ENCODE results near the gene CCDC188. TPM values are rescaled to one million over a fixed set of nuclear protein-coding genes. Genes with fewer than 3 reads are reported as not detected.

The CCDC188 gene
- total RNA-seq, 1 donor from 2014 or later = 1.6 TPM

GRCh38 chr22:20179455-20180244 is 28.8 kb upstream of the CCDC188 start:
- intact Hi-C loops (cut with DNase I) = no loop called here

GRCh38 chr22:20178915-20179227 is 28.0 kb upstream of the CCDC188 start:
- Histone ChIP-seq H3K4me1 (no peaks in the 10 kb centered on the region), H3K4me3 (no peak overlapping the region), H3K27me3 (no peaks in the 10 kb centered on the region), H3K36me3 (no peaks in the 10 kb centered on the region), H3K9me3 (no peaks in the 10 kb centered on the region), H3K27ac (no peak overlapping the region)
- no peak for ATAC-seq
- intact Hi-C loops (cut with DNase I) = no loop called here
- no peak for TF ChIP-seq CTCF (IDR thresholded peaks at IDR 0.05)
- no peak for DNase-seq

More at GRCh38 chr22:20179455-20180244, 28.8 kb upstream of the CCDC188 start:
- H3K27me3 ChIP-seq = no peaks in the 10 kb centered on the region
- ATAC-seq (no peak), DNase-seq (no peak)
- H3K4me3 ChIP-seq = no peak overlapping the region
- no peak overlapping the region for H3K27ac ChIP-seq
- no peaks in the 10 kb centered on the region for H3K36me3 ChIP-seq
- TF ChIP-seq CTCF (IDR thresholded peaks at IDR 0.05) = no peak
- H3K4me1 ChIP-seq = no peaks in the 10 kb centered on the region
- H3K9me3 ChIP-seq = no peaks in the 10 kb centered on the region

- intact Hi-C loops (cut with DNase I) = no loop called here
- ATAC-seq (no peak), DNase-seq (no peak)
- Histone ChIP-seq H3K36me3 (no peaks in the 10 kb centered on the region), H3K4me1 (no peaks in the 10 kb centered on the region), H3K9me3 (no peaks in the 10 kb centered on the region), H3K4me3 (no peak overlapping the region), H3K27ac (no peak overlapping the region), H3K27me3 (no peaks in the 10 kb centered on the region)
- no peak for TF ChIP-seq CTCF (IDR thresholded peaks at IDR 0.05)
These were observed 27.4 kb upstream of the CCDC188 start for GRCh38 chr22:20178075-20178914.

- intact Hi-C loops (cut with DNase I) = no loop called here
- Histone ChIP-seq H3K4me1 (no peaks in the 10 kb centered on the region), H3K4me3 (no peak overlapping the region), H3K36me3 (no peaks in the 10 kb centered on the region), H3K9me3 (no peaks in the 10 kb centered on the region), H3K27me3 (no peaks in the 10 kb centered on the region), H3K27ac (no peak overlapping the region)
- DNase-seq = no peak
- no peak for TF ChIP-seq CTCF (IDR thresholded peaks at IDR 0.05)
- no peak for ATAC-seq
These were observed 26.5 kb upstream of the CCDC188 start for GRCh38 chr22:20177217-20177911.

GRCh38 chr22:20176421-20177085 is 25.7 kb upstream of the CCDC188 start:
- Histone ChIP-seq H3K27ac (no peak overlapping the region), H3K27me3 (no peaks in the 10 kb centered on the region), H3K4me1 (no peaks in the 10 kb centered on the region), H3K36me3 (no peaks in the 10 kb centered on the region), H3K9me3 (no peaks in the 10 kb centered on the region), H3K4me3 (no peak overlapping the region)
- DNase-seq (no peak), ATAC-seq (no peak)
- intact Hi-C loops (cut with DNase I) = no loop called here
- TF ChIP-seq CTCF (IDR thresholded peaks at IDR 0.05) = no peak
